HepG2 (cell line): ENCODE data around the gene SH3D21. TPM values are rescaled to one million over a fixed set of nuclear protein-coding genes. Genes with fewer than 3 reads are reported as not detected.

Experiments
- EED ChIP-seq: sonication (generic); formaldehyde crosslinking; IDR thresholded peaks from 2 replicates; pipeline ENCODE4 v1.5.0; 2020; ENCODE audit warnings: mild to moderate bottlenecking, missing genetic modification reagents
- ELF1 ChIP-seq: sonication (generic); formaldehyde crosslinking; IDR thresholded peaks from 2 replicates; pipeline ENCODE4 v1.4.0; 2020; ENCODE audit warnings: missing genetic modification reagents
- HIVEP1 ChIP-seq: sonication (generic); formaldehyde crosslinking; IDR thresholded peaks from 2 replicates; pipeline ENCODE4 v1.4.0; 2020; ENCODE audit warnings: mild to moderate bottlenecking, missing genetic modification reagents
- NAIF1 ChIP-seq: sonication (generic); formaldehyde crosslinking; IDR thresholded peaks from 2 replicates; pipeline ENCODE4 v1.5.0; 2020; ENCODE audit warnings: mild to moderate bottlenecking, missing genetic modification reagents, borderline replicate concordance
- PITX1 ChIP-seq: sonication (generic); formaldehyde crosslinking; IDR thresholded peaks from 2 replicates; pipeline ENCODE4 v1.5.1; 2020; ENCODE audit warnings: mild to moderate bottlenecking, missing genetic modification reagents
- SAP130 ChIP-seq: IDR thresholded peaks from 2 replicates; pipeline ENCODE4 v1.6.1; 2016; ENCODE audit warnings: low read depth
- SOX6 ChIP-seq, 2 experiments: fragments of 450-650 bp in 1 of 2; sonication (generic) in 1 of 2; formaldehyde crosslinking in 1 of 2; IDR thresholded peaks; 2 replicates each; pipeline versions ENCODE4 v1.4.0 to v1.6.1; 2017 to 2020; ENCODE audit warnings: antibody characterized with exemption in 1 of 2, mild to moderate bottlenecking in 1 of 2, missing genetic modification reagents in 1 of 2
- ZBTB1 ChIP-seq: sonication (generic); formaldehyde crosslinking; IDR thresholded peaks from 2 replicates; pipeline ENCODE4 v1.4.0; 2020; ENCODE audit warnings: missing genetic modification reagents, borderline replicate concordance
- ZFAT ChIP-seq: sonication (generic); formaldehyde crosslinking; conservative IDR thresholded peaks from 2 replicates; pipeline ENCODE4 v1.8.1; 2023; ENCODE audit warnings: missing genetic modification reagents, inconsistent platforms
- ZNF207 ChIP-seq: fragments of 450-650 bp; IDR thresholded peaks from 2 replicates; pipeline ENCODE4 v1.6.1; 2016; ENCODE audit warnings: antibody characterized with exemption, borderline replicate concordance
- ZNF251 ChIP-seq: sonication (generic); formaldehyde crosslinking; IDR thresholded peaks from 2 replicates; pipeline ENCODE4 v1.9.0; 2021; ENCODE audit warnings: mild to moderate bottlenecking, missing genetic modification reagents
- ZNF468 ChIP-seq: sonication (generic); formaldehyde crosslinking; IDR thresholded peaks from 2 replicates; pipeline ENCODE4 v1.8.0; 2022; ENCODE audit warnings: mild to moderate bottlenecking, moderate library complexity, missing genetic modification reagents
- ZNF614 ChIP-seq: IDR thresholded peaks from 2 replicates; pipeline ENCODE4 v1.6.1; 2018; ENCODE audit warnings: missing biosample characterization, missing genetic modification reagents, inconsistent platforms, borderline replicate concordance
- ZNF616 ChIP-seq: sonication (generic); formaldehyde crosslinking; IDR thresholded peaks from 2 replicates; pipeline ENCODE4 v1.5.0; 2020; ENCODE audit warnings: low read depth, mild to moderate bottlenecking, missing genetic modification reagents
- ZNF713 ChIP-seq: sonication (generic); formaldehyde crosslinking; IDR thresholded peaks from 2 replicates; pipeline ENCODE4 v1.4.0; 2020; ENCODE audit warnings: mild to moderate bottlenecking, missing genetic modification reagents
- ZNF766 ChIP-seq: sonication (generic); formaldehyde crosslinking; IDR thresholded peaks from 2 replicates; pipeline ENCODE4 v1.5.0; 2020; ENCODE audit warnings: missing genetic modification reagents, borderline replicate concordance
- ZNF782 ChIP-seq: sonication (generic); formaldehyde crosslinking; IDR thresholded peaks from 2 replicates; pipeline ENCODE4 v1.4.0; 2020; ENCODE audit warnings: missing genetic modification reagents, mild to moderate bottlenecking, borderline replicate concordance
- ZNF788 ChIP-seq: sonication (generic); formaldehyde crosslinking; IDR thresholded peaks from 2 replicates; pipeline ENCODE4 v1.5.0; 2020; ENCODE audit warnings: mild to moderate bottlenecking, missing genetic modification reagents, borderline replicate concordance
- ZNF891 ChIP-seq: sonication (generic); formaldehyde crosslinking; IDR thresholded peaks from 2 replicates; pipeline ENCODE4 v1.5.0; 2020; ENCODE audit warnings: mild to moderate bottlenecking, missing genetic modification reagents
- polyA plus RNA-seq, 8 experiments: library from polyadenylated mRNA; depleted of rRNA in 3 of 8; stranded (reverse) in 7 of 8; unstranded in 1 of 8; fragments of >200 nt; fragmentation: Illumina TruSeq in 4 of 8; extraction: Trizol in 4 of 8; gene quantifications; 2 replicates each; pipeline versions ENCODE4 v1.2.1 to v1.2.3, GENCODE V29; 2011 to 2016; ENCODE audit warnings: low read depth in 4 of 8, missing spikeins in 1 of 8, mixed read lengths in 1 of 8; ENCODE audit not compliant: insufficient read depth in 1 of 8
- total RNA-seq, 5 experiments: library from RNA; depleted of rRNA; stranded (reverse); fragments of >200 nt; fragmentation: Illumina TruSeq; extraction: Trizol; gene quantifications; 2 replicates each; pipeline ENCODE4 v1.2.3, GENCODE V29; 2016; ENCODE audit warnings: low read depth in 1 of 5
- TF ChIP-seq, protein P1 (sequence below): sonication (generic); formaldehyde crosslinking; IDR thresholded peaks from 2 replicates; pipeline ENCODE4 v1.8.0; 2023; ENCODE audit warnings: mild to moderate bottlenecking, missing genetic modification reagents
- TF ChIP-seq, protein P2 (sequence below): sonication (generic); formaldehyde crosslinking; IDR thresholded peaks from 2 replicates; pipeline ENCODE4 v1.8.0; 2022; ENCODE audit warnings: mild to moderate bottlenecking, missing genetic modification reagents, borderline replicate concordance
- TF ChIP-seq, protein P3 (sequence below): IDR thresholded peaks from 2 replicates; pipeline ENCODE4 v1.6.1; 2016; ENCODE audit warnings: mild to moderate bottlenecking, missing biosample characterization, missing genetic modification reagents
- TF ChIP-seq, protein P4 (sequence below): IDR thresholded peaks from 2 replicates; pipeline ENCODE4 v1.6.1; 2016; ENCODE audit warnings: missing genetic modification reagents, missing compliant biosample characterization
- TF ChIP-seq, protein P5 (sequence below): sonication (generic); formaldehyde crosslinking; IDR thresholded peaks from 2 replicates; pipeline ENCODE4 v1.9.0; 2021; ENCODE audit warnings: missing genetic modification reagents, borderline replicate concordance
- TF ChIP-seq, protein P6 (sequence below): sonication (generic); formaldehyde crosslinking; conservative IDR thresholded peaks from 2 replicates; pipeline ENCODE4 v1.4.0; 2020; ENCODE audit warnings: missing genetic modification reagents

SH3D21 gene
- total and polyA plus RNA-seq, 2 of the 13 experiments (the other 11 are each of a cell fraction or from before 2014, with no cell fraction given), result 5.1 to 8.6 TPM

DNA sequence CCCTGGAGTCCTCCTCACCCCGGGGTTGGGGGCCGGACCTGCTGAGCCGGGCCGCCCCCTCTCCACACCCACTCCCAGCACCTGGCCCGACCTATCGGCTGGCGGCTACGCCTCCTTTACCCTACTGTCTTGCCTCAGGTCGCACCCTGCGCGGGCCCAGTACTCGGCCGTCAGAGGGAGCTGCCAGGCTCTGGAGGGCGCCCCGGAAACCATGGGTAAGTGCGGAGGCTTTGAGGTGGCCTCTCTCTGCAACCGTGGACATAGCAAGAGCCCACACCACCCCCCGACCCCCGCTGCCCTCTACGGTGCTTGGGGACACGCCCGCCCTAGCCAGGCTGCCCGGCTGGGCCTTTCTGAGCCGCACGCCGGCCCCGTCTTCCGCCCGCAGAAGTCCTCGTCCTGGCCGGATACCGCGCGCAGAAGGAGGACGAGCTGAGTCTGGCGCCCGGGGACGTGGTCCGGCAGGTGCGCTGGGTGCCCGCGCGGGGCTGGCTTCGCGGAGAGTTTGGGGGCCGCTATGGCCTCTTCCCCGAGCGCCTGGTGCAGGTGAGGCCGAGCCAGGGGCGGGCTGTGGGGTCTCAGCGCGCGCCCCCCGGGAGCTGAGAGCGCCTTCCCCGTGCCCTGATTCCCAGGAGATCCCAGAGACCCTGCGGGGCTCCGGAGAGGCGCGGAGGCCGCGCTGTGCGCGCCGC is at the start of gene SH3D21 (continued):
- TF ChIP-seq ZNF766 (CRISPR knock-in tag), result peak; percentile 90; the same call in 1 of the 2 replicates
- TF ChIP-seq, protein P1, sequence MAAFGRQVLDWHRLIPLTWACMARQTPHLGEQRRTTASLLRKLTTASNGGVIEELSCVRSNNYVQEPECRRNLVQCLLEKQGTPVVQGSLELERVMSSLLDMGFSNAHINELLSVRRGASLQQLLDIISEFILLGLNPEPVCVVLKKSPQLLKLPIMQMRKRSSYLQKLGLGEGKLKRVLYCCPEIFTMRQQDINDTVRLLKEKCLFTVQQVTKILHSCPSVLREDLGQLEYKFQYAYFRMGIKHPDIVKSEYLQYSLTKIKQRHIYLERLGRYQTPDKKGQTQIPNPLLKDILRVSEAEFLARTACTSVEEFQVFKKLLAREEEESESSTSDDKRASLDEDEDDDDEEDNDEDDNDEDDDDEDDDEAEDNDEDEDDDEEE (CRISPR knock-in tag), result peak; percentile 36; the same call in 1 of the 2 replicates
- no peak; the same call in 1 of the 2 replicates for TF ChIP-seq ZNF782 (CRISPR knock-in tag)
- TF ChIP-seq ZNF468 (CRISPR knock-in tag), result peak; percentile 47; the same call in 1 of the 2 replicates
- TF ChIP-seq, protein P2, sequence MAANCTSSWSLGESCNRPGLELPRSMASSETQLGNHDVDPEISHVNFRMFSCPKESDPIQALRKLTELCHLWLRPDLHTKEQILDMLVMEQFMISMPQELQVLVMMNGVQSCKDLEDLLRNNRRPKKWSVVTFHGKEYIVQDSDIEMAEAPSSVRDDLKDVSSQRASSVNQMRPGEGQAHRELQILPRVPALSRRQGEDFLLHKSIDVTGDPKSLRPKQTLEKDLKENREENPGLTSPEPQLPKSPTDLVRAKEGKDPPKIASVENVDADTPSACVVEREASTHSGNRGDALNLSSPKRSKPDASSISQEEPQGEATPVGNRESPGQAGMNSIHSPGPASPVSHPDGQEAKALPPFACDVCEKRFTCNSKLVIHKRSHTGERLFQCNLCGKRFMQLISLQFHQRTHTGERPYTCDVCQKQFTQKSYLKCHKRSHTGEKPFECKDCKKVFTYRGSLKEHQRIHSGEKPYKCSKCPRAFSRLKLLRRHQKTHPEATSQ (CRISPR knock-in tag), result no peak
- no peak for TF ChIP-seq ZNF616 (CRISPR knock-in tag)
- TF ChIP-seq NAIF1 (CRISPR knock-in tag), result no peak
- 0 out of 2 replicates have a peak, but pooled peaks have one; percentile 62 for TF ChIP-seq ZNF788 (CRISPR knock-in tag)
- TF ChIP-seq PITX1, result no peak
- TF ChIP-seq ZNF891, result peak; percentile 10; the same call in 1 of the 2 replicates
- no peak for TF ChIP-seq ELF1 (CRISPR knock-in tag)
- TF ChIP-seq HIVEP1 (CRISPR knock-in tag), result no peak
- TF ChIP-seq, protein P3, sequence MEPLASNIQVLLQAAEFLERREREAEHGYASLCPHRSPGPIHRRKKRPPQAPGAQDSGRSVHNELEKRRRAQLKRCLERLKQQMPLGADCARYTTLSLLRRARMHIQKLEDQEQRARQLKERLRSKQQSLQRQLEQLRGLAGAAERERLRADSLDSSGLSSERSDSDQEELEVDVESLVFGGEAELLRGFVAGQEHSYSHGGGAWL, result peak; percentile 52; the same call in 1 of the 2 replicates
- TF ChIP-seq ZFAT (CRISPR knock-in tag), result no peak
- no peak for TF ChIP-seq ZBTB1 (CRISPR knock-in tag)
- TF ChIP-seq, protein P4, sequence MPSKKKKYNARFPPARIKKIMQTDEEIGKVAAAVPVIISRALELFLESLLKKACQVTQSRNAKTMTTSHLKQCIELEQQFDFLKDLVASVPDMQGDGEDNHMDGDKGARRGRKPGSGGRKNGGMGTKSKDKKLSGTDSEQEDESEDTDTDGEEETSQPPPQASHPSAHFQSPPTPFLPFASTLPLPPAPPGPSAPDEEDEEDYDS (CRISPR knock-in tag), result peak; percentile 83
- peak; percentile 62 for TF ChIP-seq SAP130
- no peak for TF ChIP-seq EED (CRISPR knock-in tag)
- no peak for TF ChIP-seq ZNF251 (CRISPR knock-in tag)
- no peak for TF ChIP-seq ZNF614 (CRISPR knock-in tag)
- no peak for TF ChIP-seq ZNF713 (CRISPR knock-in tag)
- TF ChIP-seq SOX6 (IDR thresholded peaks at IDR 0.05), result no peak
- no peak for TF ChIP-seq SOX6 (CRISPR knock-in tag; IDR thresholded peaks at IDR 0.05)
- TF ChIP-seq, protein P5, sequence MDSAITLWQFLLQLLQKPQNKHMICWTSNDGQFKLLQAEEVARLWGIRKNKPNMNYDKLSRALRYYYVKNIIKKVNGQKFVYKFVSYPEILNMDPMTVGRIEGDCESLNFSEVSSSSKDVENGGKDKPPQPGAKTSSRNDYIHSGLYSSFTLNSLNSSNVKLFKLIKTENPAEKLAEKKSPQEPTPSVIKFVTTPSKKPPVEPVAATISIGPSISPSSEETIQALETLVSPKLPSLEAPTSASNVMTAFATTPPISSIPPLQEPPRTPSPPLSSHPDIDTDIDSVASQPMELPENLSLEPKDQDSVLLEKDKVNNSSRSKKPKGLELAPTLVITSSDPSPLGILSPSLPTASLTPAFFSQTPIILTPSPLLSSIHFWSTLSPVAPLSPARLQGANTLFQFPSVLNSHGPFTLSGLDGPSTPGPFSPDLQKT (CRISPR knock-in tag), result no peak
- TF ChIP-seq, protein P6, sequence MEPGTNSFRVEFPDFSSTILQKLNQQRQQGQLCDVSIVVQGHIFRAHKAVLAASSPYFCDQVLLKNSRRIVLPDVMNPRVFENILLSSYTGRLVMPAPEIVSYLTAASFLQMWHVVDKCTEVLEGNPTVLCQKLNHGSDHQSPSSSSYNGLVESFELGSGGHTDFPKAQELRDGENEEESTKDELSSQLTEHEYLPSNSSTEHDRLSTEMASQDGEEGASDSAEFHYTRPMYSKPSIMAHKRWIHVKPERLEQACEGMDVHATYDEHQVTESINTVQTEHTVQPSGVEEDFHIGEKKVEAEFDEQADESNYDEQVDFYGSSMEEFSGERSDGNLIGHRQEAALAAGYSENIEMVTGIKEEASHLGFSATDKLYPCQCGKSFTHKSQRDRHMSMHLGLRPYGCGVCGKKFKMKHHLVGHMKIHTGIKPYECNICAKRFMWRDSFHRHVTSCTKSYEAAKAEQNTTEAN (CRISPR knock-in tag), result no peak; the same call in 1 of the 2 replicates
- no peak for TF ChIP-seq ZNF207
